ENCODE measurements around the gene FH.

Gene FH
- total RNA-seq, result 93.8 to 171 (median 135) reads per million in 17 experiments

DNA sequence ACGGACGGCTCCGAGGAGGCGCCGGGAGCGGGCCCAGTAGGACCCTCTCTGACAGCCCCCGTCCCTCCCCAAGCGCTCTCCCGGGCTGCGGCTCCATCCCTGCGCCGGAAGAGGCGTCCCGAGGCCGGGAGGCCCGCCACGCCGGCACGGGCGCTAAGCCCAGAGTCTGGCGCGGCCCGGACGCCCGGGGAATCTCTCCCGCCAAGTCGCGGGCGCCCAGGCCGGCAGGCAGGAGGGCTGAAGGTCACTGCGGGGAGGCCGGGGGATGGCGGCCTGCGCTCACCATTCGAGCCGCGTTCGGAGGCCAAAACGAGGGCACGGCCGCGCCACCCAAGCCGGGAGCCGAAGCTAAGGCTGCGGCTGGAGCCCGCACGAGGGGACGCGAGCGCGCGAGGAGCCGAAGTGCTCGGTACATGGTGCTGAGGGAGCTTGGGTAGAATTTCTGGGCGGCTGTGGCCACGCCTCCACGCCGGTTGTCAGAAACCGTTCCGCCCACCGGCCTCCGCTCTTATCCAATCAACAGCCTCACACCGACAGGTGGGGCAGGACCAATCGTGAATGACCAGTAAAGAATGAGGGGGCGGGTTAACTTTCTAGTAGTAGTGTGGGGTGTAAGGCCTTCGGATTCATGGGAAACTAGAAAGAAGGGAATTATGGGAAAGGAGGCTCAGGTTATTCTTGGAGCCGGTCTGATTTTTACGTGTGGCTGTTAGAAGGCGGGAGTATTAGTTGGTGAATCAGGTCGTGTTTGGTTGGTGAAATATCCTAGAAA lies at the start of gene FH:
TSS of gene FH (minus strand) at position 448 of the 772 bp plus-strand sequence. CDS start at position 415, 33 bp downstream.
- DNase-seq, result peak; percentile 97 to 99 (median 98)

DNA sequence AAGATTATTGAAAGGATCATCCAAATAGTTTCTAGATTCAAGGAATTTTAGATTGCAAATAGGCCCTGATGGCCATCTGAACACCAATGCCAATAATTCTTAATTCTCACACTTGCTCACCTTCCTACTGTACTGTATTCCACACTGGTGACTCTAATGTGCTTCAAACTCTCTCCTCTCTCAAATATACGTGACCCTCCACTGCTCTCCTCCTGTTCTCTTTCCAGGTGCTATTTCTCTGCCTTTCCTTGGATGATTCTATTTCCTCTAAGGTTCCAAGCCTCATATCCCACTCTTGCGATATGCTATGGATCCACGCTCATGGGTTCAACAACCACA lies 41.3 kb upstream of the FH start:
- DNase-seq, result no peak

DNA sequence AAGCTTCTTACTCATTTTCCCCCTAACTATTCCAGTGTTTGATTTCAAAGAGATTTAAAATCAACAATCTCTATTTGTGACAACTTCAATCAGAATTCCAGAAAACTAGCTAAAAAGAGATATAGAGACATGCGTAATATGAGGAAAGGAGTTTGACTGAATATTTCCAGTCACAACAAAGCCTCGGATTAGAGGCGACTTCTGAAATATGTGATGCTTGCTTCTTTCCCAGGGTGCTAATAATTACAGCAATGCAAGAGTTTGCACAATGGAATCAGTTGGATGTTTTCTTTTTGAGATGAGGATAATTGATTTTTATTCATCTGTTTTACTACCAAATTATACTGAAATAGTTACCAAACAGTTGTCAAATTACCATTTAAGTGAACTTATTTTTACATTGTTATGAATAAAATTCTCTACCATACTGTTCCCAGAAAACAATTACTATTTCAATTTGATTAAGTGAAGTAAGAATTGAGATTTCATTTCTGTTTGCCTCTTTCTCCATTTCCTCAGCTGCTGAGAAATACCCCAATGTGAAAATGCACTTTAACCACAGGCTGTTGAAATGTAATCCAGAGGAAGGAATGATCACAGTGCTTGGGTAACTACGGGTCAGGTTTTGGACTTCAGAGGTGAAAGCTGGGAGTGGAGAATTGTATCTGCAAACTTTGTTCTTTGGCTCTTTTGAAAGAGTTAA lies 40.7 kb upstream of the FH start:
- DNase-seq, result peak in 3 of 4 experiments; percentile 35 to 55 (median 55)

DNA sequence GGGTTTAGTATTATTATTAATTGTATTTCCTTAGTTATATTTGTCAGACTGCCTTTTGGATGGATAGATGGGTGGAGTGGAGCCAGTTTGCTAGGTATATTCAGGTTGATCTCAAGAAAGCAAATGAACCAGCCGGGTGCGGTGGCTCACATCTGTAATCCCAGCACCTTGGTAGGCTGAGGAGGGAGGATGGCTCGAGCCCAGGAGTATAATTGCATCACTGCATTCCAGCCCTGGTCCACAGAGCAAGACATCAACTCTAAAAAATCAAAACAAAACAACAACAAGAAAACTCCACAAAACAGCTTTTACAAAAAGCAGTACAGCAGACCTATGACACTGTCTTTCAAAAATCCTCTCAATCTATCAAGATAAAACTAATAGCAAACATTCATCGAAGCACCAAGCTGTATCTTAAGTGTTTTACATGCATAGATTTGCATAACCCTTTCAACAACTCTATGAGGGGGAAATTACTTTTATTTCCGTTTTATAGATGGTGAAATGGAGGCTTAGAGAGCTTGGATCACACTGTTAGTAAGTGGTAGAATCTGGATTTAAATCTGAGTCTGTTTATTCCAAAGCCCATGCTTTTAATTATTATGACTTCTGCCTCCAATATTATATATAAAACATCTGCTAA lies 38.1 kb upstream of the FH start:
- DNase-seq, result no peak

DNA sequence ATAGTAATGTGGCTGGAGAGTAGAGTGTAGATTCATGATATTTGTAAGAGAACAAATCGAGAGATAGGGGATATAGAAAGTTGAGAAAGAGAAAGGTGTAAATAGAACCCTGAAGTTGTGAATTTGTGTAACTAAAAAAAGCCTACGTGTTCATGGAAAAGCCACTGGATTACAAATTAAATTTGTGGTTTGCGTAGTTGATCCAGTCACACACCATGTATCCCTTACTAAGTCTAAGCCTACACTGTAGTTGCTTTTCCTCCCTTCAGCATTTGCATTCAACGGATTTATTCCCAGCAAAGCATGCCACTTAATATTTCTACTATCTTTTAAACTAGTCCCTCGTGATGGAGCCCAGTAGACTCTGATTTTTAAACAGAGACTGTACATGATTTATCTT lies 37.5 kb upstream of the FH start:
- DNase-seq, result no peak

DNA sequence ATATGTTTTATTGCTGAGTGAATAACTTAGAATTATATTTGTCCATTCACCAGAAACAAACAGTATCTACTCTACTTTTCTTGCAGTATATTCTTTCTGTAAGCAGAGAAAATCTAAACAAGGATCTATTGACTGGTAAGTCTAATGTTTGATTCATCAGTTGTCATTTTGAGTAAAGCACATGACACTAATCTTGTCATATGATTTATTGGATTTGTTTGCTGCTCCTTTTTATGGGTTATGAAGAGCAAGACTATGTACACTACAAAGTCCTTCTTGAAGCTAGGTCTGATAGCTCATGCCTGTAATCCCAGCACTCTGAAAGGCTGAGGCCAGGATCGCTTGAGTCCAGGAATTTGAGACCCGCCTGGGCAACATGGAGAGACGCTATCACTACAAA lies 36.0 kb upstream of the FH start:
- DNase-seq, result no peak

DNA sequence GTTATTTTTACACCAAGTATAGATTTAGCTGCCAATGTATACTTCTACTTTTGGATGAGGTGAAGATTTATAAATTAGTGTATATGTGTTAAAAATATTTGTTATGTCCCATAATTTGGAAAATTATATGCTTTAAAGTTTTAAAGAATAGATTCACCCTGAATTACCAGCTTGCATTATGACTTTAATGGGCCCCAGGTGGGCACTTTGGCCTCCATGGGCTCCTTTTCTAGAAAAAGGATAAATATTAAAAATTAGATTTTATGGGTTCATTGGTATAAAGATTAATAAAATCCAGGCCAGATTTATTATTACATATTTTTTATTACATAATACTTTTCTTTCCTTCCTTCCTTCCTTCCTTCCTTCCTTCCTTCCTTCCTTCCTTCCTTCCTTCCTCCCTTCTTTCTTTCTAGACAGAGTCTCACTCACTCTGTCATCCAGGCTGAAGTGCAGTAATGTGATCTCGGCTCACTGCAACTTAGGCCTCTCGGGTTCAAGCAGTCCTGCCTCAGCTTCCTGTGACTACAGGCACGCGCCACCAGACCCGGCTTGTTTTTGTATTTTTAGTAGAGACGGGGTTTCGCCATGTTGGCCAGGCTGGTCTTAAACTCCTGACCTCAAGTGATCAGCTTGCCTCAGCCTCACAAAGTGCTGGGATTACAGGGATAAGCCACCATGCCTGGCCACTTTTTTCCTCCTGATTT lies 34.5 kb upstream of the FH start:
- peak in 2 of 4 experiments; percentile 10 to 17 for DNase-seq

DNA sequence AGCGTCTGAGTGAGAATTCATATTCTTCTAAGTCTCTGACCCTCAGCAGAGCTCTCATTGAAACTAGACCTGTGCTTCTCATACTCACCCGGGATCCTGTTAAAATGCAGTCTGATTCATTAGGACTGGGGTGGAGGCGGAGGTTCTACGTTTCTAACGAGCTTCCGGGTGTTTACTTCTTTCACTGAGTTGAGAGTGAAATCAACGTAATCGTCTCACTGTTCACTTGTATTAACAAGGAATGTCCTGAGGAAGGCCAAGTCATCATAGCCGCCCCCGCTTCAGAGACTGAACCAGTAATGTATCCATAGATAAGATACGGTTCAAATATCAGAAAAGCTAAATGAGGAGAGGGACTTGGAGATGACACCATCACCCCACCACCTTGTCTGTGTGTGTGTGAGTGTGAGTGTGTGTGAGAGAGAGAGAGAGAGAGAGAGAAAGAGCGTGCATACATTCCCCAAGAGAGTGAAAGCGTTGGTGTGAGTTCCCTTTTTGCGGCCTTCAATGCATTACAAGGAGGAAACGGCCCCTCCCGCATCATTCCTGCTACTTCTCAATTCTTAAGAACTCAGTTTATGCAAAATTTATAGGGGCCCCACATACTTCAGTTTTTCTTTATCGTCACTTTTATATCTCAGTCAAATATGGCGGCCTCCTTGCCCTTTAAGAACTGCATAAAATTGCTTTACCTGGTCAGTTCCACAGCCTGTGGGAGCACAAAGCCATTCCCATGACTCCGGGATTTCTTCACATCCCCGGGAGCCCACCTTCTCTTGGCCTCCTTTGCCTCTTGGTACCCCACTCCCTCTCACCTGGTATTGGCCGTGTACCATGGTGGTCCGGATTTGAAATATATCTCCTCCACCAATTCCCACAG lies 32.4 kb upstream of the FH start:
- DNase-seq, result peak; percentile 90 to 95 (median 92)

DNA sequence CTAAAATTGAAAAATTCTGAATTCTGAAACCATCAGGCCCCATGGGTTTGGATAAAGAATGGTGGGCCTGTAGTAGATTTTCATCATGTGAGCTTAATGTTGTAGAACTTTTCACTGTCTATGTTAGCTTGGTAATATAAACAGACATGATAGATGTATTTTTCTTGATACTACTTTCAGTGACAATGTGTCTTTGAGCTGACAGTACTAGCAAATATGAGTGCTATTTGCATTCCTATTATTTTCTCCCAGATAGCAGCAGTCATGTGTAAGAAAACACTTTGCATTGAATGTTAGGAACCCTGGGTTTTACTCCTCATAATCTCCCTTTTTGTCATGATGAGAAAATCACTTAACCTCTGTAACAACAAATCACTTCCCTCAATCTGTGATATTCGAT lies 30.8 kb upstream of the FH start:
- no peak for DNase-seq

DNA sequence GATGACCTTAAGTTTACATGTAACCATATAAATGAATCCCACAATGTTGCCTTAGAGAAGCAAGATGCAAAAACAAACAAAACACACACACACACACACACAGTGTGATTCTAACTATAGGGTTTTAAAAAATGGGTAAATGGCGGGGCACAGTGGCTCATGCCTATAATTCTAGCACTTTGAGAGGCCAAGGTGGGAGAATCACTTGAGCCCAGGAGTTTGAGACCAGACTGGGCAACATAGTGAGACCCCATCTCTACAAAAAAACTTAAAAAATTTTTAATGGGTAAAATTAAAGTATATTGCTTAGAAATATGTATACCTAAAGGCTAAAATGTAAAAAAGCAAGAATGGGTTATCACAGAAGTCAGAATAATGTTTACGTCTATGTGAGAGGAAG lies 28.5 kb upstream of the FH start:
- DNase-seq, result no peak

DNA sequence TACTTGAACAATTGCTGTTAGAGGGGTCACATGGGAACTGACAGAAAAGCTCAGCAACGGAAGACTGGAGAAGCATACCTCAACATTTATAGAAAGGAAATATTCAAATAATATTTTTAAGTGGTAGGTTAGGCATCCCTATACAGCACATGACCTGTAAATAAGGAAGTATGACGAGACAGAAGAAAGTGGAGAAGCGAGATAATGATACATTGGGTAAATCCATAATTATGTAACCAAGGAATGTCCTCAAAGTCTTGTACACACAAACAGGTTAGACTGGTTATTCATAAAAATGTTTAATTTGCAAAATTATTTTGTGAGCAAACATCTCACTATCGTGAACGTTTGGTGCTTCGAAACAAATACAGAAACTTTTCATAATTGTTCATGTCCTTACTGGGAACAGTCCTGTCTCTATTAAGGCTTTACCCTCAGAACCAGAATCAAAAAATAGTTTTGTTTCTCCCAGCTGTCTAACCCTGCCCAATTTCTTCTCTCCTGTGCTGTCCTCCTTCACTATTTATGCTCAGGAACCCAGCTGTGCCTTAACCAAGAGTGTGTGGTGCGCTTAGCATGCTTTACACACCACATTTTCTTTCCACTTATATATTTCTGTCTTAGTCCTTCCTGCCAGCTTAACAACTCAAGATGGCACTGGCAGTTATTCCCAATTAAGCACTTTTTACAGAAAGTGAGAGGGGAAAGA lies 22.8 kb upstream of the FH start:
- peak in 3 of 4 experiments; percentile 12 to 71 (median 66) for DNase-seq

DNA sequence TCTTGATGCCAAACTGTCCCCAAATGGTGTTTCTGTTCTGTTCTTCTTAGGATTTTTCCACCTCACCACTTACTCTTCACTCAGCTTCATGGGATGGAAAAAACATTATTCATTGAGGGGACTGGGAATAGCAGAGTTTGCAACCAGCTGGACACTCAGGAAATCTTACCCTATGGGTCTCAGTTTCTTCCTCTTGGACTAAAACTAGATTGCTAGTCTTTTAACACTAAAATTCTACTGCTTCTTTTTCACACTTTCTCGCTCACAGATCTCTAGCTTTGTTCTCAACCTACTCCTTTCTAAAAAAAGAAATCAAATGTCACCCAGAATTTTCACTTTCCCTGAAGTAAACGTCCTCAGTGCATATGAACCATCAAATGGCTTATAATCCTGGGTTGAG lies 17.4 kb upstream of the FH start:
- DNase-seq, result no peak

DNA sequence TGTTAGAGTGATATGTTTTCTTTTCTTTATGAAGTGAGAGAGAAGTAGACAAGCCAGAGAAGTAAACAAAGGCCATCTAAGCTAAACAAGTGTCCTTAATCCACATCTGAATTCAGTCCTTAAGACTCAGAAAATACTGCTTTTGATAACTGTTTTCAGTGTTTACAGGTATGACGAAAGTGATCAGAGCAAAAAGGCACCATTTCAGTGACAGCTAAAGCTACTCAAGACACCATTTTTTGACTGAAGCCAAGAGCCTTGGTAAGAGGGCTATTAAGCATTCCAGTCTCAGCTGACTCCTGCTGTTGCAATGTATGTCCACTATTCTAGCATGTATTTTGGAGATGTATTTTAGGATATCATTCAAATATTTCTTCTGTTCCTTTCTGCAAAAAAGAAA lies 16.7 kb upstream of the FH start:
- DNase-seq, result no peak

DNA sequence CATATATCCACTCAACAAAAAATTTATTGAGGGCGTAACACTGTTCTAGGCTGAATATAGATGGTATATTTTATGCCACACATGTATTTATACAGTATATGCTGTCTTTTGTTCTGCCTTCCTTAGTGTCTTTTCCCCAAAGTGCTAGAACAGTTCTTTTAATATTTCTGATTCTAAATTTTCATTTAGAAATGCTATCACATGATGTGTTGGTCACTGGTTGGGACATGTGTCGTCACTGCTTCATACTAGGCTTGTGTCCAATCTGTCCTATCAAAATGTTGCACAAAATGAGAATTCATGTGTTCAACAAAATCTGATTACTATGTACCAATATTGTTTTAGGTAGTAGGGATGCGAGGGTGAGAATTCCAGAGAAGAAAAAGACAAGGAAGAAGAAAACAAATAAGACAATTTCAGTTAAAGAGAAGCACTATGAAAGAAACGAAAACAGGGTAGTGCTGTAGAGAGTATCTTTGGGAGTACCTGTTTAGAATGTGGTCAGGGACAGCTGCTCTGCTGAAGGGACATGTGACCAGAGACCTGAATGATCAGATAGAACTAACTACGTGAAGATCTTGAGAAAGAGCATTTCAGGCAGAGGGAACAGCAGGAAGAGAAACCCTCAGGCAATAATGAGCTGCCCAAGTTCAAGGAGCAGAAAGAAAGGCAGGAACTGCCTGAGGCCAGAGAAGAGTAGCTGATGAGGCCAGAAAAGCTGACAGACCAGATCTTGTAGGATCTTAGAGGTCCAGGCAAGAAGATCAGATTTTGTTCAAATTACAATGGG lies 14.0 kb upstream of the FH start:
- DNase-seq, result peak; percentile 60 to 80 (median 70)

DNA sequence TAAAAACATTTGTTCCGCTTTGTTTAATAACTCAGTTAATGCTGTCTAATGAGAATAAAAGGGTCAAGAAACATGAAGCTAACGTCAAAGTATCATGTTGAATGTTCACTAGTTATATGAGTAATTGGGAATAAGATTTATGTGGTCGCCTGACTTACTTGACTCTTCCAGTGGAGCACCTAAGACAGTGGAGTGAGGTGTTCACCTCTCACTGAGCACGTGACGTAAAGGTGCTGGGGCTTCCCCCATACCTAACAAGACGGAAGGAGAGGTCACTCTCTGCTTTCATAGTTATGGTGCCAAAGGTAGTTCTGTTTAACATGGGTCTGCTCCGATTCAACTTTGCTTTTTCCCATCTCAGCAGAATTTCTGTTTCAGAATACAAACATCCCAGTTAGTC lies 13.3 kb upstream of the FH start:
- DNase-seq, result peak; percentile 18 to 37 (median 30)

DNA sequence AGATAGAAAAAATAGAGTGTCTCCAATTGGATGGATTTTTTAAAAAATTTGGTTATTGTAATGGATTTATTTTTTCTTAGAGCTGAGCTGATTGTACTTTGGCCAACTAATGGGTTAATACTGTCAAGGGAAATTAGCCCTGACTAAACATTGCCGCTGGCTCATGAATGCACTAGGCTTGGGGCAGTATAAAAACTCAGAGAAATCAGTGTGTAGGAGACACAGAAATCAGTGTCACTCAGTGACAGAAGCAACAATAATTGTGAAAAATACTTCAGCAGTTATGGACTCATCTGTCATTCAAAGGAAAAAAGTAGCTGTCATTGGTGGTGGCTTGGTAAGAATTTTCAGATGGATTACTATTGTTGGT lies 12.6 kb upstream of the FH start, which contains the start of gene KMO:
TSS of gene KMO (plus strand) at position 217 of the 370 bp plus-strand sequence. CDS start at position 284, 67 bp downstream.
- DNase-seq, result peak; percentile 61 to 80 (median 70)

DNA sequence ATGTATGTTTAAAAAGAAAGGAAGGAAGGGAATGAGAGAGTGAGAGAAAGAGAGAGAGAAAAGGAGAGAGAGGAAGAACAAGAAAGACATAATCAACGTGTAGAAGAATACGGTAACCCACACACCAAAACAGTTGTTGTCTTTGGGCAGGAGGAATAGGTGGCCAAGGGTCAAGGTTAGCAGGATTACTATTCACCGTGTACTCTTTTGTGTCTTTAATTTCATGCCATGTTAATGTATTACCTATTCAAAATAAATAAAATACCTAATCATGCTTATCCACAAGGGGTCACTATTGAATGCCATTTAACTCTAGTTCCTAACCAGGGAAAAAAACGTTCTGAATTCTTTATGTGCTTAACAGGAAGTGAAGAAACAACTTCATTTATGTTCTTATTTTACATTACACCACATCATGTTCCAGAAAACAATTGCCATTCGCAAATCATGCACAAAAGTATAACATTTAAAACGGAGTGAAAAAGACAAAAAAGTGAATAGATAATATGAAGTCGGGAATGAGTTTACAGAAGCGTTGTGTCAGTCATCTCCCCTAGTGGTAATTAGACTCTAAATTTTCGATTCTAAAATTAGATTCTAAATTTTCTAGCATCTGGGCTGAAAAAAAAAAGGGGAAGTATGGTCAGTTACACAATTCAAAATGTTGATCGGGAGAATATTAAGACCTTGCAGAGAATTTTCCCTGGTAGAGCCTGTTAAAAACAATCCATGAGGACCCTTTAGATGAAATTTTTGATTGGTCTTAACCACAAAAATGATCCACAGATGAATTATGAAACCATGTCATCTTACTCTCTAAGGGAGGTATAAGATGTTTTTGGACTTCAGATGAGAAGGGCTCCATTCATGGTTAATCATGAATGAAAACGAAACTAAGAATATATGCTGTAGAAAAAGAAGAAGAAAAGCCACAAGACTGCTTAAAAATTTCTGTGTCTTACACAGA lies 11.9 kb upstream of the FH start:
- peak; percentile 35 to 94 (median 72) for DNase-seq

DNA sequence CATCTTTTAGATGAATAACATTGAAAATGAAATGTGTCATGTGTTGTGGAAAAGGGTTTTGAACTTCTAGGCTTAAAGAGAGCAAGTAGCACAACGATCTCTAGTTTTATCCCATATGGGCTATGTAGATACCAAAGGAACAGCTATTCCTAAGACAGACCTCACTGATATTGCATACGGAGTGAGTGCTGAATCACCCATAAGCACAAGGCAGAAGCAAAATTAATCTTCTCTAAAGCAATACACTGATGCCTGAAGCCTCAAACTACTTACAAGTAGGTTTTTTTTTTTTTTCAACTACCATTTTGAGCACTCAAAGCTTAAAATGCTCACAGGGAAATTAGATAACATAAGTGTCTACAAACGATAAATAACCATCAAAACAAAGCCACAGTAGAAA lies 7.6 kb upstream of the FH start:
- DNase-seq, result no peak

DNA sequence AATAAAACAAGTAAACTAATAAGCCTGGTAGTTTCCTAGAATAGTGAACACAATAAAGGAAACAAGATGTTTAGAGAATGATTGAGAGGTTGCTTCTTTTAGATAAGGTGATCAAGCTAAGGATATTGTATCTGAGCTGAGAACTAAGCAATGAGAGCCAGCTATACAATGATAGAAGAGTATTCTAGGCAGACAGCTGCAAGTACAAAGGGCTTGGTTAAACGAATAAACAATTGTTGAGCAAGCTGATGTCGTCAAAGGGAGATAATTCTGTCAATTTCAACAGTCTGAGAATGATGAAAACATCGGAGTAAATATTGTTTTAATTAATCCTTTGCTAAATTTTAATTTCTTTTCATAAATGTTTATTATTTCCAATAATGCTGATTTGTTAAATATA lies 5.5 kb upstream of the FH start:
- DNase-seq, result no peak
